Small intestine (tissue), 7 donors: Measurements from ENCODE around the gene ISYNA1. TPM values are rescaled to one million over a fixed set of nuclear protein-coding genes. Genes with fewer than 3 reads are reported as not detected.

ENCODE experiments used
- DNase-seq, 2 donors: peaks; one replicate each; pipeline versions ENCODE4 v3.0.0 to v3.0.0-alpha.2; 2013
- FAIRE-seq: peaks from 2 replicates; lab custom pipeline; 2012; peaks lifted over from hg19 to GRCh38; lab: Jason Lieb, UNC
- H3K27ac ChIP-seq, 3 donors: one replicate each; pipeline ENCODE4 v1.5.1; 2013; ENCODE audit warnings: low read length in 2 of 3, mild to moderate bottlenecking in 2 of 3, control low read depth in 1 of 3, inconsistent platforms in 1 of 3, low read depth in 1 of 3, moderate library complexity in 1 of 3
- H3K27me3 ChIP-seq, 3 donors: one replicate each; pipeline ENCODE4 v1.6.1; 2013; ENCODE audit warnings: low read length in 3 of 3, inconsistent platforms in 1 of 3; ENCODE audit not compliant: control insufficient read depth in 3 of 3, insufficient read depth in 3 of 3
- H3K36me3 ChIP-seq, 3 donors: one replicate each; pipeline ENCODE4 v1.6.1; 2013; ENCODE audit warnings: low read length in 3 of 3, inconsistent platforms in 1 of 3, low read depth in 1 of 3, mild to moderate bottlenecking in 1 of 3, moderate library complexity in 1 of 3; ENCODE audit not compliant: control insufficient read depth in 3 of 3, insufficient read depth in 2 of 3
- H3K4me1 ChIP-seq, 3 donors: one replicate each; pipeline ENCODE4 v1.6.1; 2013; ENCODE audit warnings: low read length in 2 of 3, inconsistent platforms in 1 of 3, low read depth in 1 of 3, mild to moderate bottlenecking in 1 of 3, moderate library complexity in 1 of 3; ENCODE audit not compliant: control insufficient read depth in 3 of 3, insufficient read depth in 2 of 3
- H3K4me3 ChIP-seq, 3 donors: one replicate each; pipeline ENCODE4 v1.5.1; 2013; ENCODE audit warnings: low read length in 3 of 3, control low read depth in 1 of 3, inconsistent platforms in 1 of 3, low read depth in 1 of 3, mild to moderate bottlenecking in 1 of 3, moderate library complexity in 1 of 3
- H3K9me3 ChIP-seq, 2 donors: one replicate each; pipeline ENCODE4 v1.6.1; 2013; ENCODE audit warnings: low read depth in 1 of 2, low read length in 1 of 2; ENCODE audit not compliant: control insufficient read depth in 2 of 2, insufficient read depth in 1 of 2
- WGBS, 3 donors: extraction: QIAGEN DNeasy Blood & Tissue Kit; methylation state at CpG; one replicate each; pipeline ENCODE4 v1.1.7; 2013; 5-methylcytosine and 5-hydroxymethylcytosine counted together
- polyA plus RNA-seq, 4 donors: library from polyadenylated mRNA; stranded (reverse) in 3 of 4; unstranded in 1 of 4; fragments of 200-250 nt in 3 of 4; fragments of 120-200 nt in 1 of 4; gene quantifications; one replicate each; pipeline versions ENCODE4 v1.2.1 to v1.2.3, GENCODE V29; 2013
- donor health status: healthy with polysubstance abuse.
- donor health status: control.
- donor health status: control.
- donor health status: Bipolar disorder and iron deficiency.
- donor health status: healthy.

The ISYNA1 gene
- polyA plus RNA-seq, 4 donors: 4.5 to 72.1 (median 9.3) TPM

DNA sequence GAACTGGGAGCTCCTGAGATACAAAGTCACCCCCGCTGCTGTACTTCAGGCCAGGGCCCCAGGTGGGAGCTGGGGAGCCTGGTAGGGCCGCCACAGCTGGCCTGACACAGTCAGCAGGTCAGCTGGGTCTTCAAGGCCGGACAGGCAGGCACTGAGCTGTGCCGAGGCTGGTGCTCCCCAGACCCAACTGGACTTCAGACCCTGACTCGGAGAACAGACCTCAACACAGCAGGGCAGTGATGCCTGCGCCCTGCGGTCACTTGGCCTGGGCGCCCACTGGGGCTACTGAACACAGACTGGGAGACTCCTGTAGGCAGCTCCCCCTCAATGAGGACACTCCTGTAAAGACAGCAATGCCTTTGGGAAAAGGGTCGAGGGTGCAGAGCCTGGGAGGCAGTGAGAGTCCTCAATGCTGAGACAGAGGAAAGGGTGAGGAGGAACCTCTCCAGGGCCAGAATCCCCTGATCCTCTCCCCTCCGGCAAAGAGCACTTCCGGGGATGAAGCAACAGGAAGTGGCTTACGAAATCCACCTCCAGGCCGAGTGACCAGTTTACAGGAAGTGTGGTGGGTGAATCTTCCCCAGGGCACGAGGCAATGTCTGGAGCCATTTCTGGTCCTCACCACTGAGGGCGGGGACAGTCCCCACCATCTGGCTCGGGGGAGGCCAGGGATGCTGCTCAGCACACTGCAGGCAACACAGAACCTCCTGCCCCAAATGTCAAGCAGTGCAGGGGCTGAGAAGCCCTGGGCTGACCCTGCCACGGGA, 40.8 kb upstream of the ISYNA1 start:
- Histone ChIP-seq H3K4me3 (no peak overlapping the region), H3K4me1 (peaks cover 0 to 24% (median 10%) of the 10 kb centered on the region in 3 donors), H3K27me3 (no peaks in the 10 kb centered on the region), H3K9me3 (no peaks in the 10 kb centered on the region), H3K27ac (peak overlapping the region in 2 of 3 donors; percentile 71 to 75), H3K36me3 (peaks cover 0 to 45% (median 0%) of the 10 kb centered on the region in 3 donors)
- peak; percentile 34 to 53 for DNase-seq
- WGBS, 3 donors: 57 to 78% (median 72%) methylated on average over 16 to 17 of the region's 17 CpGs
- no peak for FAIRE-seq

DNA sequence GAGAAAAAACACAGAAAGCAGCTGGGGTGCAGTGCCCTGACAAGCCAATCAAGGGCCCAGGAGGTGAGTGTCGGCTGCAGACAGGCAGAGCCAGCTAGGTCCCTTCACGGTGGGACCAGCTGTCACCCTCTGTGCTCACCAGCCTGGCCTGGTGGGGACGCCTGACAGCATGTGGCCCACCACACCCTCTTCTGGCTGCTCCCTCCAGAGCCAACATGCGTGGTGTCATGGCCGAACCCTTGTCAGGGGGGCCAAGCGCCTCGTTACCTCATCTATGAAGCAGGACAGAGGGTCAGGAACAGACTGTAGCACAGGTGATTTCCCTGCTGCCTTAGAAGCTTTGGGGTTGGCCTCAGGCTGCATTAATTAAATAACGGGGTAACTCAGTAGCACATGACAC, 40.0 kb upstream of the ISYNA1 start:
- DNase-seq (no peak), FAIRE-seq (no peak)
- 74 to 86% (median 77%) methylated on average over 8 of the region's 8 CpGs for WGBS, 3 donors
- peaks cover 0 to 46% (median 0%) of the 10 kb centered on the region in 3 donors for H3K36me3 ChIP-seq
- no peaks in the 10 kb centered on the region for H3K9me3 ChIP-seq
- no peak overlapping the region for H3K4me3 ChIP-seq
- no peaks in the 10 kb centered on the region for H3K27me3 ChIP-seq
- peak overlapping the region in 2 of 3 donors; percentile 71 to 75 for H3K27ac ChIP-seq
- H3K4me1 ChIP-seq: peaks cover 0 to 24% (median 10%) of the 10 kb centered on the region in 3 donors

DNA sequence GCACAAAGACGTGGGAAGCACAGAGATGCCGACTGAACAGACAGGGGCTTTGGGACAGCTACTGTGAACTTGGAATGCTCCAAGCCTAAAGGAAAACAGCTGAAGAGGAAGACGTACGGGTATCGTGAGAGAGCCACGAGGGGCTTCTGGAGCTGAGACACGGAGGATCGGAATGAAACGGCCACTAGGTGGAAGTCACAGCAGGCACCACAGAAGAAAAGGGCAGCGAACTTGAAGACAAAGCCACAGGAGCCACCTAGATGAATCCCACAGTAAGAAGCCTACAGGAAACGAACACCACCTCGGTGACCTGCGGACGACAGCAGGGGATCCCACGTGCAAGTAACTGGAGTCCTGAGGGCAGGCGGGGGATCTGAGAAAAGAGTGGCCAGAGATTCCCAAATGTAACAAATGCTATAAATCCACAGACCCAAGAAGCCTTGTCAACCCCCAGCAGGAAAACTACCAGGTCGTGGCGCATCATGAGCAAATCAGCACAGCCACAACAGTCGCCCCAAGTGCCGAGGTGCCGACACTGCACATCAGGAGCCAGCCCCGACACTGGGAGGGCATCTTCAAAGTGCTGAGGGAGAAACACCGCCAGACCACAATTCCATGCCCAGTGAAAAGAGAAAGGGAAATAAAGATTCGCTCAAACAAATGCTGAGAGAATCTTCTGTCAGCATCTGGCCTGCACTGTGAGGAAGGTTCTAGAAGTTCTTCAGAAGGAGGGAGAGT, 39.3 kb upstream of the ISYNA1 start:
- Histone ChIP-seq H3K4me3 (no peak overlapping the region), H3K9me3 (no peaks in the 10 kb centered on the region), H3K4me1 (peaks cover 0 to 24% (median 10%) of the 10 kb centered on the region in 3 donors), H3K27me3 (no peaks in the 10 kb centered on the region), H3K27ac (peak overlapping the region in 1 of 3 donors; percentile 45), H3K36me3 (peaks cover 0 to 50% (median 0%) of the 10 kb centered on the region in 3 donors)
- peak in 1 of 2 donors; percentile 40 for DNase-seq
- 73 to 90% (median 80%) methylated on average over 24 of the region's 24 CpGs for WGBS, 3 donors
- FAIRE-seq: no peak

DNA sequence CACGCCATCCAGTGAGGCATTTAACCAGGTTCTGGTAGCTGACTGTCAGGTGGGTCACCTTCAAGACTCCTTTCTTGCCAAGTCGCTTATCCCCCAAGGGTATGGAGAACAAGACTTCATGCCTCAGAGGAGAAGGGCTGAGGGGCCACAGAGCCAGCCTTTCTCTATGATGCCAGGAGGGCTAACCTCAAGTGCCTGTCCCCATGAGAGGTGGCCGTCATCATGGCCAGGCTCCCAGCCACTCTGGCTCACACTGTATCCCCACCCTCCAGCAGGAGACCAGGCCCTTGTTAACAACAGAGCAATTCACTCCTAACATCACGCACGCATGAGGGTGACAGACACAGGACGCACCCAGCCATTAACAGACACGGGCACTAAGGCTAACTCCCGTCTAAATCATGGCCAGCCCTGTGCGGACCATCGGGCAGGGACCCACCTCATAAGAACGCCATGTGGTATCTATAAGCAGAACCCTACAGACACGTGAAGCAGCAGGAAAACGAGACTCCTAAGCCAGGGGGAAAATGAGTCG, 38.6 kb upstream of the ISYNA1 start:
- Histone ChIP-seq H3K4me3 (no peak overlapping the region), H3K27ac (peak overlapping the region in 1 of 3 donors; percentile 45), H3K9me3 (no peaks in the 10 kb centered on the region), H3K36me3 (peaks cover 0 to 52% (median 0%) of the 10 kb centered on the region in 3 donors), H3K27me3 (no peaks in the 10 kb centered on the region), H3K4me1 (peaks cover 0 to 24% (median 10%) of the 10 kb centered on the region in 3 donors)
- no peak for FAIRE-seq
- 90 to 92% (median 92%) methylated on average over 14 of the region's 14 CpGs for WGBS, 3 donors
- DNase-seq: no peak

DNA sequence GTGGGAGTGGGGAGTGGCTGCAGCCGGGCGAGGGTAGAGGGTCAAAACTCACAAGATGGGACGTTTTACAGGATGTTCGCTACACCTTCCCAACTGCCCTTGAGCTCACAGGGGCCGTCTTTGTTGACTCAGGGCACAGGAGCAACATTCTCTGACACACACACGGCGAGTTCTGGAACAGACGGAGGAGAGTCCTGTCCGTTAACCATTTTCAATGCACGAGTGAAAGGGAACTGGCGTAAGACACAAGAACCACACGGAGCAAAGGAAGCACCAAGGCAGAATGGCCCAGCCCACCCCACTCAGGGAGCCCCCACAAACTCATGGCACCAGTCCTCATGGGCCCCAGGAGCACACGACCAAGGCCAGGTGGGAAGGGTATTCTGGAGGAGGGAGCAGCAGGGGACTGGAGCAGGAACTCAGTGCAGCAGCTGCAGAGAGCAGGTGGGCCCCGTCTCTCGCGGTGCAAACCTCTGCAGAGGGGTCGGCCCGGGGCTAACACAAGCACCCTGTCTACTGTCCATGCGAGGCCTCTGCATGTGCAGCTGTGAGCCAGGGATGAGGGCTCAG, 37.9 kb upstream of the ISYNA1 start:
- DNase-seq (no peak), FAIRE-seq (no peak)
- Histone ChIP-seq H3K9me3 (no peaks in the 10 kb centered on the region), H3K4me1 (peaks cover 0 to 24% (median 10%) of the 10 kb centered on the region in 3 donors), H3K27ac (peak overlapping the region in 1 of 3 donors; percentile 41), H3K27me3 (no peaks in the 10 kb centered on the region), H3K36me3 (peaks cover 0 to 50% (median 0%) of the 10 kb centered on the region in 3 donors), H3K4me3 (no peak overlapping the region)
- 73 to 83% (median 78%) methylated on average over 14 to 19 of the region's 19 CpGs for WGBS, 3 donors

DNA sequence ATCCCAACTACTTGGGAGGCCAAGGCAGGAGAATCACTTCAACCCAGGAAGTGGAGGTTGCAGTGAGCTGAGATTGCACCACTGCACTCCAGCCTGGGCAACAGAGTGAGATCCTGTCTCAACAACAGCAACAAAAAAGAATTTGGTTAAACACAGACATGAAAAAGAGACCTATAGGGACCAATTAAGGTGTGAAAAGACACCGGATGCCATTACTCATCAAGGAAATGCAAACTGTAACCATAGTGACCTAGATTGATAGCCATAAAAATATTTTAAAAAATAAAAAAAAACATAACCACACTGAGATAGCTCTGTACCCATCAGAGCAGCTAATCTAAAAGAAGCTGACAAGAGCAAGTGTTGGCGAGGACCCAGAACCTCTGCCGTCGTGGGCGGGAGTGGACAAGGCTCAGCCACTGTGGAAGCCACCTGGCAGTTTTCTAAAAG, 37.1 kb upstream of the ISYNA1 start:
- H3K27ac ChIP-seq: peak overlapping the region in 1 of 3 donors; percentile 35
- H3K36me3 ChIP-seq: peaks cover 0 to 53% (median 0%) of the 10 kb centered on the region in 3 donors
- no peaks in the 10 kb centered on the region for H3K27me3 ChIP-seq
- WGBS, 3 donors: 49 to 58% (median 55%) methylated on average over 5 of the region's 5 CpGs
- H3K9me3 ChIP-seq: no peaks in the 10 kb centered on the region
- no peak overlapping the region for H3K4me3 ChIP-seq
- peaks cover 0 to 24% (median 7%) of the 10 kb centered on the region in 3 donors for H3K4me1 ChIP-seq
- FAIRE-seq (no peak), DNase-seq (peak in 1 of 2 donors; percentile 50)

DNA sequence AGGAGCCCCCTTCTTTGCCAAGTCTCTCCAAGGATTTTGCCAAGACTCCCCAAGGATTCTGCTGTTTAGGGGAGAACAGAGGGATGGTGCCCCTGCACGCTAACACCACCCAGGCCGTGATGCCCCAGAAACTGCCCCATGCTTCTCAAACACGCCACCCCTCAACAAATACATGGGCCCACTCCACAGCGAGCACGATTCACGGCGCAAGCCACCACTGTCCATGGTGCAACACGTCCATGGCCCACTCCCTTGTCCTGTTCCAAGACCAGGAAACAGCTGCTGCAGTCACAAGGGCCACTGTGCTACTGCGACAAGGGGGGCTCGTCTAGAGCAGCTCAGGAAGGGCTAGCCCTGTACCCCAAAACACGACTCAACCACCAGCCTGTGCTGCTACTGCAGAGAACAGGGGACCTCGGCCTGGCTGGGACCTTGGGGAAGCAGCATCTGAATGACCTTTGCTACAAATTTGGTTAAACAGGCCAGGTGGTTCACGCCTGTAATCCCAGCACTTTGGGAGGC, 36.5 kb upstream of the ISYNA1 start:
- Histone ChIP-seq H3K4me3 (no peak overlapping the region), H3K27me3 (no peaks in the 10 kb centered on the region), H3K36me3 (peaks cover 0 to 52% (median 0%) of the 10 kb centered on the region in 3 donors), H3K27ac (peak overlapping the region in 2 of 3 donors; percentile 38 to 76), H3K4me1 (peaks cover 0 to 26% (median 2%) of the 10 kb centered on the region in 3 donors), H3K9me3 (no peaks in the 10 kb centered on the region)
- WGBS, 3 donors: 82 to 89% (median 86%) methylated on average over 13 of the region's 13 CpGs
- DNase-seq: no peak
- FAIRE-seq: no peak
